GM21529 (cell line): ENCODE data around the gene TMPRSS9.

Experiments used
- ATAC-seq: cut with Tn5 transposase; IDR thresholded peaks from one replicate; pipeline ENCODE4 v1.9.1; 2021; ENCODE audit not compliant: unreplicated experiment

Gene TMPRSS9

DNA sequence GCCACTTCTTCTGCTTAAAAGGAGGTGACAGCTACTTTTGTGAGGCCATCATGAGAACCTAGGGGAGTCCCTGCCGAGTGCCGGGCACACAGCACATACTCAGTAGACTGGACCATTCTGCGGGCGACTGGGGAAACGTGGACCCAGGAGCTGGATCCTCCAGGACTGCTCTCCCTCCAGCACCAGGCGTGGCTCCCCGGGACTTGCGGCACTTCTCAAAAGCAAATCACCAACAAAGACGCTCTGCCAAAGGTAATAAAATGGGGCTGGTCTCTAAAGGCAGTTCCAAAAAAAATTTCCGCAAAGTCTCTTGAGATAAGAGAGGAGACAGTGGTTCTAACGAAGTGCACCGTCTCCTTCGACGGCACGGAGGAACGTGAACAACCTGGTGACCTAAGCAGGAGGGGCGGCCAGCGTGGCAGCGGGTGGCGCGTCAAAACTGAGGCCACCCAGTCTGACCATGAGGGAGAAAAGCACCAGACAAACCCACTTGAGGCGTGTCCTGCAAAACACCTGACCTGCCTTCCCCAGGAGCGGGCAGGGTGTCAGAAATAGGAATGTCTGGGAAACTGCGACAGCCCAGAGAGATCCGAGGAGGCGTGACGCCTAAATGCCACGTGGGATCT is 1.4 kb upstream of the TMPRSS9 start:
- ATAC-seq, result no peak

- no peak for ATAC-seq
These were observed 768 bp downstream of the TMPRSS9 start for GRCh38 chr19:2360833-2361232.

GRCh38 chr19:2361246-2362045 is 1.4 kb downstream of the TMPRSS9 start:
- ATAC-seq, result no peak

DNA sequence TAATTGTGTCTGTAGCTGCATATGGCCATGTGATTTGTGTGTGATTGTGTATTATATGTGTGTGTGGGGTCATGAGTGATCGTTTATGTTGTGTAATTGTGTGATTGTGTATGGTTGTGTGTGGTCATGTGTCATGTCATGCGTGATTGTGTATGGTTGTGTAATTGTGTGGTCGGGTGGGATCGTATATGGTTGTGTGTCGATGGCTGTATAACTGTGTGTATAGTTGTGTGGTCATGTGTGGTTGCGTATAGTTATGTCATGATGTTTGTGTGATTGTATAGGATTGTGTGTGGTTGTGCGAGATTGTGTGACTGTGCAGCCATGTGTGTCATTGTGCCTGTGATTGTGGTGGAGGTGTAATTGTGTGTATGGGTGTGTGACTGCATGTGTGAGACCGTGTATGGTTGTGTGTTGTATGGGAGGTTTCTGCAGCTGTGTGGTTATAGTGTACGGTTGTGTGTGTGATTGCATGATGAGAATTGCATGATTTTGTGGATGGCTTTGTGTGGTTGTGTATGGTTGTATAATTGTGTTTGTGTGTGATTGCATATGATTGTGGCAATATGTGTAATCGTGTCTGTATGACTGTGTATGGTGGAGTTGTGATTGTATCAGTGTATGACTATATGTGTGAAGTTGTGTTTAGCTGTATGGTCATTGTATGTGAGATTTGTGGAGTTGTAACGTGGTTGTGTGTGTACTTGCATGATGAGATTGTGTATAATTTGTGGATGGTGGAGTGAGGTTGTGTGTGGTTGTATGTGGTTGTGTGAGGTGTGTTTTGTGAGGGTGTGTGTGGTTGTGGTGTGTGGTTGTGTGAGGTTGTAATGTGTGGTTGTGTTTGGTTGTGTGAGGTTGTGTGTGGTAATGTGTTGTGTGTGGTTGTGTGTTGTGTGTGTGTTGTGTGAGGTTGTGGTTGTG is 2.2 kb downstream of the TMPRSS9 start:
- ATAC-seq, result no peak

- no peak for ATAC-seq
These were observed 2.9 kb downstream of the TMPRSS9 start for GRCh38 chr19:2362970-2363300.

DNA sequence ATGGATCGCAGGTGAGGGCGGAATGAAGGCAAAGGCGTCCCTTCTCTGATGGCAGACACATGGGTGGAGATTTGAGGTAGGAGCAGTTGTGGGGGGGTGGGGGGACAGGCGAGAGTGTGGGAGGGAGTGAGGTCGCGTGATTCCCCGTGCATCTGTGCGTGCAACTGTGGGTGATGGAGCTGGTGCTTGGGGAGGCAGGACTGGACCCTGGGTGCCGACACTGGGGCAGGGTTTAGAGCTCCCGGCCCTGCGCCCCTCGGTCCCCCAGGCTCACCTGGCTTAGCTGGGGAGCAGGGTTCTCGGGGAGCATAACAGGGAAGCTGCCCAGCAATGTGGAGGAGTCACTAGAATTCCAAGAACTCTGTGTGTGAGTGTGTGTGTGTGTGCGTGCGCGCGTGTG is 3.4 kb downstream of the TMPRSS9 start:
- no peak for ATAC-seq

- no peak for ATAC-seq
These were observed 5.3 kb downstream of the TMPRSS9 start for GRCh38 chr19:2365201-2365970.

DNA sequence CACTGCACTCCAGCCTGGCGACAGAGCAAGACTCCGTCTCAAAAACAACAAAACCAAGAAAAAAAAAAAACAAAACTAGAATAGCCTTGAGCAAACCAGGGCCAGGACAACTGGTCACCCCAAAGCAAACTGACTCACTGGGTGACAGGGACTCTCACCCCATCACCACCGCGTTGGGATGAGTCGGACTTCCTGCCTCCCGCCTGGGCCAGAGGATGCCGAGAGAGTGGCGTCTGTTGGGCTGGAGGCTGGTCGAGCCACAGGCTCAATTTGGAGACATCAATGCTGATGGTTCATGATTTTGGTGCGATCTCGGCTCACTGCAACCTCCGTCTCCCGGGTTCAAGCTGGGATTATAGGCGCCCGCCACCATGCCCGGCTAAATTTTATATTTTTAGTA is 11.6 kb downstream of the TMPRSS9 start:
- ATAC-seq, result no peak

- ATAC-seq, result no peak
These were observed 12.1 kb downstream of the TMPRSS9 start for GRCh38 chr19:2372076-2372612.

- ATAC-seq, result no peak
These were observed 14.7 kb downstream of the TMPRSS9 start for GRCh38 chr19:2374808-2375207.

GRCh38 chr19:2375353-2376121 is 15.5 kb downstream of the TMPRSS9 start:
- ATAC-seq, result no peak

GRCh38 chr19:2376784-2377519 is 16.9 kb downstream of the TMPRSS9 start:
- no peak for ATAC-seq

DNA sequence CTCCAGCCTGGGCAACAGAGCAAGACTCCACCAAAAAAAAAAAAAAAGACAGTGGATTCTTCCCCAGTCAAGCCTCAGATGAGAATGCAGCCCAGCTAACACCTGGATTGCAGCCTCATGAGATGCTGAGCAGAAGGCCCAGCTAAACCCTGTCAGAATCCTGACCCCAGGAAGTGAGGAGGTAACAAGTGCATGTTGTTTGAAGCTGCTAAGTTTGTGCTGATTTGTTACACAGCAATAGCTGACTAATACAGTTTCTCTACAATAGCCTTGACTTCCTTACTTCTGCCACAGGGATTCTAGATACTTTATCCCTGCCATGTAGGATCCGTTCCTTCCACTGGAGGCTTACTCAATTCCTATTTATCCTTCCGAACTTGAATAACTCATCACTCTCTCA is 20.5 kb downstream of the TMPRSS9 start:
- no peak for ATAC-seq

GRCh38 chr19:2381148-2381820 is 21.2 kb downstream of the TMPRSS9 start:
- no peak for ATAC-seq

DNA sequence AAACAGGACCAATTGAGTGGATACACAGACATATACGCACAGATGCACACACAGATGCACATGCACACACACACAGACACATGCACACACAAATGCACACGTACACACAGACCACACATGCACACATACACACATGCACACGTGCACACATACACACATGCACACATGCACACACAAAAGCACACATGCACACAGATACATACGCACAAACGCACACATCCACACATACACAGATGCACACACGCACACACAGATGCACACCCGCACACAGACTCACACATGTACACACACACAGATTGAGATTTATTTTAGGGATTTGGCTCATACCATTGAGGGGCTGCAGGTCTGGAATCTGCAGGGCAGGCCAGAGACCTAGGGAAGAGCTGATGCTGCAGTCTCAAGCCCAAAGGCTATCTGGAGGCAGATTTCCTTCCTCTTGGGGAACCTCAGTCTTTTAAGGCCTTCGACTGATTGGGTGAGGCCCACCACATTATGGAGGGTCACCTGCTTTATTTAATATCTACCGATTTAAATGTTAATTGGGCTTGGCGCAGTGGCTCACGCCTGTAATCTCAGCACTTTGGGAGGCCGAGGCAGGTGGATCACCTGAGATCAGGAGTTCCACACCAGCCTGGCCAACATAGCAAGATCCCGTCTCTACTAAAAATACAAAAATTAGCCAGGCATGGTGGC is 22.6 kb downstream of the TMPRSS9 start:
- no peak for ATAC-seq

GRCh38 chr19:2385053-2385721 is 25.1 kb downstream of the TMPRSS9 start:
- no peak for ATAC-seq
